HepG2 (cell line): Measurements from ENCODE around the gene DNAL4. TPM values are rescaled to one million over a fixed set of nuclear protein-coding genes. Genes with fewer than 3 reads are reported as not detected.

Experiments used
- AHR ChIP-seq: IDR thresholded peaks from 2 replicates; pipeline ENCODE4 v1.6.1; 2018; ENCODE audit warnings: missing genetic modification reagents, missing compliant biosample characterization
- ATF6 ChIP-seq: sonication (generic); formaldehyde crosslinking; conservative IDR thresholded peaks from 2 replicates; pipeline ENCODE4 v1.4.0; 2020; ENCODE audit warnings: missing genetic modification reagents
- EZH2 ChIP-seq: conservative IDR thresholded peaks from 2 replicates; pipeline ENCODE4 v1.6.1; 2012; ENCODE audit warnings: mild to moderate bottlenecking, low read depth, low read length, moderate library complexity
- KAT7 ChIP-seq: IDR thresholded peaks from 2 replicates; pipeline ENCODE4 v1.6.1; 2018; ENCODE audit warnings: borderline replicate concordance, missing compliant biosample characterization
- PBX3 ChIP-seq: sonication (generic); formaldehyde crosslinking; IDR thresholded peaks from 2 replicates; pipeline ENCODE4 v1.8.1; 2023; ENCODE audit warnings: missing genetic modification reagents, inconsistent platforms, borderline replicate concordance
- RAD21 ChIP-seq: fragments of 450-650 bp; formaldehyde crosslinking; IDR thresholded peaks from 2 replicates; pipeline ENCODE4 v1.5.0; 2020; ENCODE audit warnings: mild to moderate bottlenecking
- RNF219 ChIP-seq: sonication (generic); formaldehyde crosslinking; IDR thresholded peaks from 2 replicates; pipeline ENCODE4 v1.5.0; 2020; ENCODE audit warnings: mild to moderate bottlenecking, missing genetic modification reagents
- SIX1 ChIP-seq: sonication (generic); formaldehyde crosslinking; IDR thresholded peaks from 2 replicates; pipeline ENCODE4 v1.4.0; 2020; ENCODE audit warnings: missing genetic modification reagents, borderline replicate concordance
- THRA ChIP-seq: sonication (generic); formaldehyde crosslinking; IDR thresholded peaks from 2 replicates; pipeline ENCODE4 v1.4.0; 2020; ENCODE audit warnings: missing genetic modification reagents, borderline replicate concordance
- U2AF1 ChIP-seq: fragments of 200-400 bp; formaldehyde crosslinking; optimal IDR thresholded peaks from 2 replicates; pipeline ENCODE3; 2017; ENCODE audit warnings: mild to moderate bottlenecking, low read depth, low read length
- ZBTB7A ChIP-seq: sonication (generic); formaldehyde crosslinking; IDR thresholded peaks from 2 replicates; pipeline ENCODE4 v1.8.0; 2022; ENCODE audit warnings: mild to moderate bottlenecking, missing genetic modification reagents
- ZBTB8A ChIP-seq: sonication (generic); formaldehyde crosslinking; IDR thresholded peaks from 2 replicates; pipeline ENCODE4 v1.4.0; 2020; ENCODE audit warnings: mild to moderate bottlenecking, low read depth, missing genetic modification reagents, borderline replicate concordance
- ZNF24 ChIP-seq: fragments of 450-650 bp; IDR thresholded peaks from 2 replicates; pipeline ENCODE4 v1.6.1; 2017; ENCODE audit warnings: antibody characterized with exemption, mild to moderate bottlenecking
- ZNF431 ChIP-seq: sonication (generic); formaldehyde crosslinking; IDR thresholded peaks from 2 replicates; pipeline ENCODE4 v1.9.0; 2022; ENCODE audit warnings: missing genetic modification reagents, low read depth, mild to moderate bottlenecking, borderline replicate concordance
- ZNF562 ChIP-seq: sonication (generic); formaldehyde crosslinking; IDR thresholded peaks from 2 replicates; pipeline ENCODE4 v1.8.0; 2022; ENCODE audit warnings: missing genetic modification reagents, borderline replicate concordance
- ZNF574 ChIP-seq: sonication (generic); formaldehyde crosslinking; IDR thresholded peaks from 2 replicates; pipeline ENCODE4 v1.4.0; 2020; ENCODE audit warnings: missing genetic modification reagents
- ZNF615 ChIP-seq: sonication (generic); formaldehyde crosslinking; IDR thresholded peaks from 2 replicates; pipeline ENCODE4 v1.5.0; 2020; ENCODE audit warnings: mild to moderate bottlenecking, missing genetic modification reagents, borderline replicate concordance
- ZNF792 ChIP-seq: IDR thresholded peaks from 2 replicates; pipeline ENCODE4 v1.6.1; 2016
- ZNF816 ChIP-seq: sonication (generic); formaldehyde crosslinking; IDR thresholded peaks from 2 replicates; pipeline ENCODE4 v1.8.0; 2022; ENCODE audit warnings: missing genetic modification reagents, mild to moderate bottlenecking, borderline replicate concordance
- ZNF891 ChIP-seq: sonication (generic); formaldehyde crosslinking; IDR thresholded peaks from 2 replicates; pipeline ENCODE4 v1.5.0; 2020; ENCODE audit warnings: mild to moderate bottlenecking, missing genetic modification reagents
- polyA plus RNA-seq, 8 experiments: library from polyadenylated mRNA; depleted of rRNA in 3 of 8; stranded (reverse) in 7 of 8; unstranded in 1 of 8; fragments of >200 nt; fragmentation: Illumina TruSeq in 4 of 8; extraction: Trizol in 4 of 8; gene quantifications; 2 replicates each; pipeline versions ENCODE4 v1.2.1 to v1.2.3, GENCODE V29; 2011 to 2016; ENCODE audit warnings: low read depth in 4 of 8, missing spikeins in 1 of 8, mixed read lengths in 1 of 8; ENCODE audit not compliant: insufficient read depth in 1 of 8
- total RNA-seq, 5 experiments: library from RNA; depleted of rRNA; stranded (reverse); fragments of >200 nt; fragmentation: Illumina TruSeq; extraction: Trizol; gene quantifications; 2 replicates each; pipeline ENCODE4 v1.2.3, GENCODE V29; 2016; ENCODE audit warnings: low read depth in 1 of 5

DNAL4 gene
- total and polyA plus RNA-seq, 2 of the 13 experiments (the other 11 are each of a cell fraction or from before 2014, with no cell fraction given) = 8.0 to 10.7 TPM

- TF ChIP-seq ATF6 (CRISPR knock-in tag) (no peak), U2AF1 (no peak), SIX1 (CRISPR knock-in tag) (no peak), ZNF574 (CRISPR knock-in tag) (peak; percentile 73), ZNF615 (CRISPR knock-in tag) (no peak), ZNF891 (peak; percentile 35; the same call in 1 of the 2 replicates), KAT7 (CRISPR knock-in tag) (no peak; the same call in 1 of the 2 replicates), RNF219 (no peak), ZNF816 (CRISPR knock-in tag) (peak; percentile 96), ZBTB8A (no peak), ZNF792 (CRISPR knock-in tag) (peak; percentile 53; the same call in 1 of the 2 replicates), ZNF431 (no peak), AHR (CRISPR knock-in tag) (0 out of 2 replicates have a peak, but pooled peaks have one; percentile 44), ZNF24 (no peak), PBX3 (CRISPR knock-in tag) (no peak), ZBTB7A (CRISPR knock-in tag) (peak; percentile 68; the same call in 1 of the 2 replicates), ZNF562 (CRISPR knock-in tag) (no peak), THRA (peak; percentile 72; the same call in 1 of the 2 replicates), EZH2 (no peak), RAD21 (peak; percentile 51)
Observed at GRCh38 chr22:38755155-38755910, 38.6 kb downstream of the DNAL4 start (continued).
